H1 (cell line): ENCODE measurements around the gene ITGB8. TPM values are rescaled to one million over a fixed set of nuclear protein-coding genes. Genes with fewer than 3 reads are reported as not detected.

Experiments used
- CTCF ChIA-PET: fragments of 300-600 bp; sonication (Branson Sonifier 250); formaldehyde crosslinking; loops from one replicate; lab custom pipeline; 2021; ENCODE audit not compliant: partially characterized antibody; lab: Charles Lee
- POLR2A ChIA-PET: fragments of 300-600 bp; sonication (Branson Sonifier 250); formaldehyde crosslinking; loops from one replicate; lab custom pipeline; 2021; ENCODE audit warnings: inconsistent platforms; ENCODE audit not compliant: partially characterized antibody; lab: Charles Lee
- DNase-seq, 2 experiments: peaks; one replicate each; pipeline versions ENCODE4 v3.0.0 to v3.0.0-alpha.2; 2010 to 2022; ENCODE audit warnings: low spot score in 2 of 2, low read depth in 1 of 2, mixed read lengths in 1 of 2
- FAIRE-seq: peaks from 2 replicates; lab custom pipeline; 2011; peaks lifted over from hg19 to GRCh38; lab: Jason Lieb, UNC
- H2AFZ ChIP-seq: 2 replicates; pipeline ENCODE4 v1.8.1; 2012; ENCODE audit warnings: low read length, inconsistent platforms
- H2AK5ac ChIP-seq: 2 replicates; pipeline ENCODE4 v1.6.1; 2013; ENCODE audit warnings: low read depth, low read length
- H2BK120ac ChIP-seq: replicated peaks from 2 replicates; pipeline ENCODE3; 2013; ENCODE audit warnings: low read depth, low read length, inconsistent platforms
- H2BK12ac ChIP-seq: 2 replicates; pipeline ENCODE4 v1.6.1; 2013; ENCODE audit warnings: low read depth, low read length
- H2BK15ac ChIP-seq: 2 replicates; pipeline ENCODE4 v1.6.1; 2013; ENCODE audit warnings: low read length
- H2BK20ac ChIP-seq: 2 replicates; pipeline ENCODE4 v1.6.1; 2013; ENCODE audit warnings: low read length
- H2BK5ac ChIP-seq: 2 replicates; pipeline ENCODE4 v1.6.1; 2013; ENCODE audit warnings: low read depth, low read length
- H3K14ac ChIP-seq: 2 replicates; pipeline ENCODE4 v1.6.1; 2013; ENCODE audit warnings: inconsistent platforms; ENCODE audit not compliant: insufficient read length
- H3K18ac ChIP-seq: 2 replicates; pipeline ENCODE4 v1.6.1; 2013; ENCODE audit warnings: low read length; ENCODE audit errors: extremely low read depth
- H3K23ac ChIP-seq: 2 replicates; pipeline ENCODE4 v1.6.1; 2013; ENCODE audit warnings: inconsistent platforms; ENCODE audit not compliant: insufficient read length
- H3K23me2 ChIP-seq: 2 replicates; pipeline ENCODE4 v1.6.1; 2013; ENCODE audit warnings: low read depth, low read length
- H3K27ac ChIP-seq: 2 replicates; pipeline ENCODE4 v1.6.1; 2011; ENCODE audit warnings: low read depth, low read length, inconsistent platforms
- H3K27me3 ChIP-seq, 4 experiments: replicated peaks in 1 of 4; 1 replicate in 1 of 4; 2 replicates in 3 of 4; pipeline versions ENCODE4 v1.6.1 to v1.8.1; 2011 to 2013; ENCODE audit warnings: low read length in 3 of 4, mild to moderate bottlenecking in 3 of 4, inconsistent platforms in 2 of 4, mixed read lengths in 2 of 4, moderate library complexity in 1 of 4; ENCODE audit not compliant: control insufficient read depth in 3 of 4, insufficient read depth in 3 of 4; ENCODE audit errors: extremely low read depth in 1 of 4
- H3K36me3 ChIP-seq, 4 experiments: 2 replicates each; pipeline versions ENCODE4 v1.6.1 to v1.8.1; 2011 to 2013; ENCODE audit warnings: mild to moderate bottlenecking in 4 of 4, low read length in 3 of 4, moderate library complexity in 2 of 4, control low read depth in 1 of 4, inconsistent platforms in 1 of 4; ENCODE audit not compliant: insufficient read depth in 4 of 4, control insufficient read depth in 2 of 4
- H3K4ac ChIP-seq: replicated peaks from 2 replicates; pipeline ENCODE3; 2013; ENCODE audit warnings: low read length, low read depth, mixed read lengths, inconsistent platforms; ENCODE audit not compliant: insufficient read length
- H3K4me1 ChIP-seq, 4 experiments: replicated peaks in 1 of 4; 1 replicate in 1 of 4; 2 replicates in 3 of 4; pipeline versions ENCODE4 v1.6.1 to v1.8.1; 2011 to 2013; ENCODE audit warnings: low read length in 3 of 4, inconsistent platforms in 2 of 4, mixed read lengths in 1 of 4; ENCODE audit not compliant: insufficient read depth in 4 of 4, control insufficient read depth in 3 of 4
- H3K4me2 ChIP-seq, 2 experiments: 2 replicates each; pipeline versions ENCODE4 v1.6.1 to v1.8.1; 2011 to 2013; ENCODE audit warnings: low read depth in 2 of 2, low read length in 2 of 2, control low read depth in 1 of 2, inconsistent platforms in 1 of 2, mild to moderate bottlenecking in 1 of 2; ENCODE audit not compliant: insufficient read depth in 1 of 2
- H3K4me3 ChIP-seq, 4 experiments: fragments of 200-600, 300-600 bp in 1 of 4; sonication (generic), shearing (Covaris generic), sonication (Bioruptor Twin) in 1 of 4; 2 replicates each; pipeline versions ENCODE4 v1.5.1 to v1.8.1; 2011 to 2016; ENCODE audit warnings: low read length in 4 of 4, low read depth in 3 of 4, control low read depth in 2 of 4, inconsistent platforms in 2 of 4, mild to moderate bottlenecking in 2 of 4, mixed read lengths in 1 of 4, moderate library complexity in 1 of 4; ENCODE audit not compliant: insufficient read depth in 2 of 4; ENCODE audit errors: extremely low read depth in 1 of 4
- H3K56ac ChIP-seq: replicated peaks from 2 replicates; pipeline ENCODE3; 2013; ENCODE audit warnings: low read depth, mild to moderate bottlenecking, mixed read lengths, low read length, inconsistent platforms; ENCODE audit not compliant: insufficient read length
- H3K79me1 ChIP-seq: 2 replicates; pipeline ENCODE4 v1.6.1; 2013; ENCODE audit warnings: low read depth, low read length, control low read depth
- H3K79me2 ChIP-seq, 2 experiments: 2 replicates each; pipeline versions ENCODE4 v1.6.1 to v1.8.1; 2012 to 2013; ENCODE audit warnings: low read length in 2 of 2, mild to moderate bottlenecking in 2 of 2, inconsistent platforms in 1 of 2; ENCODE audit not compliant: insufficient read depth in 2 of 2, control insufficient read depth in 1 of 2
- H3K9ac ChIP-seq, 4 experiments: replicated peaks in 1 of 4; 1 replicate in 1 of 4; 2 replicates in 3 of 4; pipeline versions ENCODE4 v1.6.1 to v1.8.1; 2011 to 2013; ENCODE audit warnings: low read depth in 3 of 4, low read length in 3 of 4, control low read depth in 2 of 4, mild to moderate bottlenecking in 2 of 4, moderate library complexity in 2 of 4, inconsistent platforms in 1 of 4; ENCODE audit errors: extremely low read depth in 1 of 4
- H3K9me3 ChIP-seq, 2 experiments: 2 replicates each; pipeline versions ENCODE4 v1.6.1 to v1.8.1; 2012 to 2013; ENCODE audit warnings: mild to moderate bottlenecking in 2 of 2, moderate library complexity in 2 of 2, control low read depth in 1 of 2, inconsistent platforms in 1 of 2, low read depth in 1 of 2, low read length in 1 of 2, mixed read lengths in 1 of 2; ENCODE audit not compliant: insufficient read depth in 2 of 2
- H4K20me1 ChIP-seq, 2 experiments: replicated peaks in 1 of 2; 2 replicates each; pipeline versions ENCODE3 to v1.8.1; 2011 to 2013; ENCODE audit warnings: inconsistent platforms in 2 of 2, low read length in 2 of 2, mild to moderate bottlenecking in 1 of 2; ENCODE audit not compliant: insufficient read depth in 2 of 2, control insufficient read depth in 1 of 2
- H4K5ac ChIP-seq: 2 replicates; pipeline ENCODE4 v1.6.1; 2013; ENCODE audit warnings: low read length, low read depth, mixed read lengths, inconsistent platforms; ENCODE audit not compliant: insufficient read length
- H4K8ac ChIP-seq: 2 replicates; pipeline ENCODE4 v1.8.0; 2013; ENCODE audit warnings: mild to moderate bottlenecking, moderate library complexity, low read length, inconsistent platforms; ENCODE audit not compliant: insufficient read depth; ENCODE audit errors: extremely low read depth
- H4K91ac ChIP-seq: replicated peaks from 2 replicates; pipeline ENCODE3; 2013; ENCODE audit warnings: low read length, mixed read lengths, inconsistent platforms; ENCODE audit not compliant: insufficient read length
- BRCA1 ChIP-seq: IDR thresholded peaks from 2 replicates; pipeline ENCODE4 v1.6.1; 2012; ENCODE audit warnings: low read depth, low read length, improper control_type of control experiment
- CHD1 ChIP-seq: IDR thresholded peaks from 2 replicates; pipeline ENCODE4 v1.6.1; 2012; ENCODE audit warnings: low read depth, low read length, improper control_type of control experiment
- E2F6 ChIP-seq: IDR thresholded peaks from 2 replicates; pipeline ENCODE4 v1.6.1; 2012; ENCODE audit warnings: inconsistent platforms
- EP300 ChIP-seq, 2 experiments: IDR thresholded peaks; 1 replicate in 1 of 2; 2 replicates in 1 of 2; pipeline ENCODE4 v1.6.1; 2011 to 2012; ENCODE audit warnings: low read depth in 2 of 2, low read length in 2 of 2, mild to moderate bottlenecking in 2 of 2, borderline replicate concordance in 1 of 2, inconsistent platforms in 1 of 2, moderate library complexity in 1 of 2
- JUND ChIP-seq: IDR thresholded peaks from 2 replicates; pipeline ENCODE4 v1.6.1; 2011; ENCODE audit warnings: mild to moderate bottlenecking, improper control_type of control experiment, low read length
- MAFK ChIP-seq: IDR thresholded peaks from 2 replicates; pipeline ENCODE4 v1.6.1; 2012; ENCODE audit warnings: low read depth, mild to moderate bottlenecking, improper control_type of control experiment, low read length
- POLR2AphosphoS5 ChIP-seq: IDR thresholded peaks from 2 replicates; pipeline ENCODE4 v1.6.1; 2011; ENCODE audit warnings: low read depth, low read length
- RAD21 ChIP-seq, 2 experiments: IDR thresholded peaks in 1 of 2; conservative IDR thresholded peaks in 1 of 2; 2 replicates each; pipeline ENCODE4 v1.6.1; 2011; ENCODE audit warnings: low read depth in 2 of 2, low read length in 2 of 2, improper control_type of control experiment in 1 of 2, inconsistent platforms in 1 of 2, mild to moderate bottlenecking in 1 of 2, moderate library complexity in 1 of 2
- USF2 ChIP-seq: IDR thresholded peaks from 2 replicates; pipeline ENCODE4 v1.6.1; 2011; ENCODE audit warnings: low read length, improper control_type of control experiment
- WGBS, 2 experiments: shearing (Covaris generic) in 1 of 2; methylation state at CpG; one replicate each; pipeline versions ENCODE4 v1.1.6 to v1.1.7; 2013 to 2015; ENCODE audit warnings: low lambda C conversion rate in 2 of 2, mixed read lengths in 2 of 2, inconsistent platforms in 1 of 2, low coverage in 1 of 2, missing lambda C conversion rate in 1 of 2; ENCODE audit not compliant: insufficient replicate concordance in 2 of 2, insufficient coverage in 1 of 2, insufficient read length in 1 of 2; ENCODE audit errors: extremely low coverage in 1 of 2, missing lambda C conversion rate in 1 of 2; 5-methylcytosine and 5-hydroxymethylcytosine counted together
- polyA plus RNA-seq, 7 experiments: library from polyadenylated mRNA; depleted of rRNA in 3 of 7; stranded (reverse) in 5 of 7; unstranded in 2 of 7; fragments of >200 nt in 5 of 7; fragments of 200-250 nt in 2 of 7; gene quantifications; 1 replicate in 5 of 7; 2 replicates in 1 of 7; 4 replicates in 1 of 7; pipeline versions ENCODE4 v1.2.1 to v1.2.3, GENCODE V29; 2011 to 2013; ENCODE audit warnings: missing spikeins in 2 of 7, mixed read lengths in 2 of 7
- total RNA-seq: library from RNA; stranded (reverse); fragmentation: NEBNext Ultra II Directional; extraction: Animal tissue kit (Norgen Biotek cat#: 25700); gene quantifications from 2 replicates; pipeline ENCODE4 v1.2.1, GENCODE V29; 2021
- TF ChIP-seq, protein P1 (sequence below): IDR thresholded peaks from 2 replicates; pipeline ENCODE4 v1.6.1; 2012; ENCODE audit warnings: low read length, inconsistent platforms

The ITGB8 gene
- total and polyA plus RNA-seq, 2 of the 8 experiments (the other 6 are each of a cell fraction or from before 2014, with no cell fraction given) = 1.2 to 3.6 TPM

DNA sequence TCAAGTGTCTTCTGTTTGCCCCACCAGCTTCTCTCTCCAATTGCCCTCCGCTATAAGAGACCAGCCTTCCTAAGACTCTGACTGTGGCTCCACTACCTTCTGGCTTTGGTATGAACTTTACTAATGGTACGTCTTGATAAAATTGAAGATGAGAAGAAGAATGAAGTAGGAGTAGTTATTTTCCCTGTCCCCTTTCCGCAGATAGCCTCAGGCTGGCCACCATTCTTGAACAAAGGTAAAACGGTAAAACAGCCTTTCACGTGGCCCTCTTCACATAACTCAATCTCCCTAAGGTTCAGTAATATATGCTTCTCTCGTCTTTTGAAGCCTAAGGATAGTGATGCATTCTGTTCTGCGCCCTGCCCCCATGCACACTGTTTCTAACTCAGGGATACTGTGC, 9.9 kb upstream of the ITGB8 start:
- ChIA-PET CTCF (interaction anchor here (1.7 kb wide), 1 partner anchor 9 kb away, joined by 6 read pairs; no protein-coding TSS in a partner anchor), POLR2A (interaction anchor here (1.7 kb wide), 1 partner anchor 10 kb away, joined by 6 read pairs; the partner anchor contains the start of gene ITGB8)
- H3K4me1 ChIP-seq = no peaks in the 10 kb centered on the region
- no peak overlapping the region for H2BK120ac ChIP-seq
- no peak overlapping the region for H4K5ac ChIP-seq
- no peaks in the 10 kb centered on the region for H3K79me1 ChIP-seq
- H3K56ac ChIP-seq = no peak overlapping the region
- no peak overlapping the region for H4K8ac ChIP-seq
- no peak overlapping the region for H3K14ac ChIP-seq
- no peak overlapping the region for H2BK20ac ChIP-seq
- H3K23ac ChIP-seq = no peak overlapping the region
- no peak overlapping the region for H2AK5ac ChIP-seq
- no peaks in the 10 kb centered on the region for H3K36me3 ChIP-seq
- no peak overlapping the region for H3K4me2 ChIP-seq
- H3K9ac ChIP-seq = no peak overlapping the region
- no peaks in the 10 kb centered on the region for H3K79me2 ChIP-seq
- 87% methylated on average over 7 of the region's 7 CpGs; no CpG with 5 or more reads in 1 of the 2 experiments for WGBS, 2 experiments
- H3K23me2 ChIP-seq = no peaks in the 10 kb centered on the region
- H3K4ac ChIP-seq = no peak overlapping the region
- no peaks in the 10 kb centered on the region for H3K27me3 ChIP-seq
- no peak overlapping the region for H3K27ac ChIP-seq
- H2AFZ ChIP-seq = no peak overlapping the region
- no peak overlapping the region for H4K91ac ChIP-seq
- H3K4me3 ChIP-seq = no peak overlapping the region
- H2BK15ac ChIP-seq = no peak overlapping the region
- H2BK5ac ChIP-seq = no peak overlapping the region
- no peak overlapping the region for H2BK12ac ChIP-seq
- no peaks in the 10 kb centered on the region for H4K20me1 ChIP-seq
- H3K18ac ChIP-seq = no peak overlapping the region
- FAIRE-seq = no peak
- H3K9me3 ChIP-seq = no peaks in the 10 kb centered on the region
- DNase-seq = no peak
- TF ChIP-seq USF2 = no peak
- TF ChIP-seq, protein P1, sequence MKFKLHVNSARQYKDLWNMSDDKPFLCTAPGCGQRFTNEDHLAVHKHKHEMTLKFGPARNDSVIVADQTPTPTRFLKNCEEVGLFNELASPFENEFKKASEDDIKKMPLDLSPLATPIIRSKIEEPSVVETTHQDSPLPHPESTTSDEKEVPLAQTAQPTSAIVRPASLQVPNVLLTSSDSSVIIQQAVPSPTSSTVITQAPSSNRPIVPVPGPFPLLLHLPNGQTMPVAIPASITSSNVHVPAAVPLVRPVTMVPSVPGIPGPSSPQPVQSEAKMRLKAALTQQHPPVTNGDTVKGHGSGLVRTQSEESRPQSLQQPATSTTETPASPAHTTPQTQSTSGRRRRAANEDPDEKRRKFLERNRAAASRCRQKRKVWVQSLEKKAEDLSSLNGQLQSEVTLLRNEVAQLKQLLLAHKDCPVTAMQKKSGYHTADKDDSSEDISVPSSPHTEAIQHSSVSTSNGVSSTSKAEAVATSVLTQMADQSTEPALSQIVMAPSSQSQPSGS = no peak
- TF ChIP-seq BRCA1 = no peak
- no peak for TF ChIP-seq JUND
- TF ChIP-seq MAFK = no peak
- no peak for TF ChIP-seq EP300 (IDR thresholded peaks at IDR 0.05; ENCODE audit: borderline replicate concordance in 1 of 2, low read depth in 2 of 2, low read length in 2 of 2)
- TF ChIP-seq E2F6 = no peak
- no peak for TF ChIP-seq POLR2AphosphoS5
- TF ChIP-seq RAD21 (IDR thresholded peaks at IDR 0.05 in 1 of 2, conservative IDR thresholded peaks at IDR 0.05 in 1 of 2; ENCODE audit: low read depth in 2 of 2, low read length in 2 of 2) = no peak
- no peak for TF ChIP-seq CHD1
